ENCODE measurements around the gene TMEM86B. TPM values are rescaled to one million over a fixed set of nuclear protein-coding genes. Genes with fewer than 3 reads are reported as not detected.

The TMEM86B gene
- total RNA-seq, 6 experiments from 2014 or later, result 8.8 to 22.2 (median 14.0) TPM

DNA sequence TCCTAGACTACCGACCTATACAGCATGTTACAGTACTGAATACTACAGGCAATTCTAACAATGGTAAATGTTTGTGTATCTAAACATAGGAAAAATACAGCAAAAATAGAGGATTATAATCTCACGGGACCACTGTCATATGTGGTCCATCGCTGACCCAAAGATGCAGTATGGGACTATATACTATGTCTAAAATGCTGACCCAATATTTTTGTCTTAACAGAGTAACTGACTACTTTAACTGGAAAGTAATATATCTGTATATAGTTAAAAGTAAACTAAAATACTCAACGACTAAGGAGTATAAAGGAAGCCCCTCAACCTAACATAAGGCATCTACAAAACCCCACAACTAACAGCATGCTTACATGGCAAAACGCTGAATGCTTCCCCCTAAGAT, 4.4 kb upstream of the TMEM86B start:
- intact Hi-C loops (cut with DNase I), result no loop called here
- Histone ChIP-seq H3K4me3 (no peak overlapping the region), H3K27me3 (no peaks in the 10 kb centered on the region), H3K36me3 (peaks cover 0 to 62% (median 26%) of the 10 kb centered on the region in 4 donors), H3K9me3 (no peaks in the 10 kb centered on the region), H3K27ac (no peak overlapping the region), H3K4me1 (peaks cover 0 to 13% (median 5%) of the 10 kb centered on the region in 4 donors)
- no peak for TF ChIP-seq POLR2A (IDR thresholded peaks at IDR 0.05)
- TF ChIP-seq, protein P1, sequence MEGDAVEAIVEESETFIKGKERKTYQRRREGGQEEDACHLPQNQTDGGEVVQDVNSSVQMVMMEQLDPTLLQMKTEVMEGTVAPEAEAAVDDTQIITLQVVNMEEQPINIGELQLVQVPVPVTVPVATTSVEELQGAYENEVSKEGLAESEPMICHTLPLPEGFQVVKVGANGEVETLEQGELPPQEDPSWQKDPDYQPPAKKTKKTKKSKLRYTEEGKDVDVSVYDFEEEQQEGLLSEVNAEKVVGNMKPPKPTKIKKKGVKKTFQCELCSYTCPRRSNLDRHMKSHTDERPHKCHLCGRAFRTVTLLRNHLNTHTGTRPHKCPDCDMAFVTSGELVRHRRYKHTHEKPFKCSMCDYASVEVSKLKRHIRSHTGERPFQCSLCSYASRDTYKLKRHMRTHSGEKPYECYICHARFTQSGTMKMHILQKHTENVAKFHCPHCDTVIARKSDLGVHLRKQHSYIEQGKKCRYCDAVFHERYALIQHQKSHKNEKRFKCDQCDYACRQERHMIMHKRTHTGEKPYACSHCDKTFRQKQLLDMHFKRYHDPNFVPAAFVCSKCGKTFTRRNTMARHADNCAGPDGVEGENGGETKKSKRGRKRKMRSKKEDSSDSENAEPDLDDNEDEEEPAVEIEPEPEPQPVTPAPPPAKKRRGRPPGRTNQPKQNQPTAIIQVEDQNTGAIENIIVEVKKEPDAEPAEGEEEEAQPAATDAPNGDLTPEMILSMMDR (IDR thresholded peaks at IDR 0.05), result no peak
- no peak for ATAC-seq
- DNase-seq, result no peak
- 92% methylated on average over 5 of the region's 5 CpGs for WGBS (ENCODE audit: insufficient coverage, low coverage, low lambda C conversion rate, missing lambda C conversion rate)

DNA sequence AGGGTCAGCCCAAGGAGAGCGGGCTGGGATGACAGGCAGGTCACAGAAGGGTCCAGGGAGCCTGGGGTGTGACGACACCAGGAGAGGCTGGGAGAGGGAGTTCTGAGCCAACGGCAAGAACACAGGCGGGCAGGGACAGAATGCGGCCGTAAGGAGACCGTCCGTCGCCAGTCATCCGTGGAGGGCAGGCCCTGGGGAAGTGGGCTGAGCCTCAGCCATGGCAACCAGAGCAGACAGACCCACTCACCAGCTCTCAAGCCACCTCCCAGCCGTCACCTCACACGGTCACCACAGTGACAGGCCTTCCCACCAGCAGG, 3.7 kb upstream of the TMEM86B start:
- Histone ChIP-seq H3K36me3 (peaks cover 0 to 55% (median 22%) of the 10 kb centered on the region in 4 donors), H3K4me3 (no peak overlapping the region), H3K27ac (no peak overlapping the region), H3K4me1 (peaks cover 0 to 13% (median 5%) of the 10 kb centered on the region in 4 donors), H3K9me3 (no peaks in the 10 kb centered on the region), H3K27me3 (no peaks in the 10 kb centered on the region)
- DNase-seq (no peak), ATAC-seq (no peak)
- no peak for TF ChIP-seq POLR2A (IDR thresholded peaks at IDR 0.05)
- TF ChIP-seq, protein P1 (IDR thresholded peaks at IDR 0.05), result no peak
- intact Hi-C loops (cut with DNase I), result no loop called here
- 80% methylated on average over 4 of the region's 12 CpGs for WGBS (ENCODE audit: insufficient coverage, low coverage, low lambda C conversion rate, missing lambda C conversion rate)

DNA sequence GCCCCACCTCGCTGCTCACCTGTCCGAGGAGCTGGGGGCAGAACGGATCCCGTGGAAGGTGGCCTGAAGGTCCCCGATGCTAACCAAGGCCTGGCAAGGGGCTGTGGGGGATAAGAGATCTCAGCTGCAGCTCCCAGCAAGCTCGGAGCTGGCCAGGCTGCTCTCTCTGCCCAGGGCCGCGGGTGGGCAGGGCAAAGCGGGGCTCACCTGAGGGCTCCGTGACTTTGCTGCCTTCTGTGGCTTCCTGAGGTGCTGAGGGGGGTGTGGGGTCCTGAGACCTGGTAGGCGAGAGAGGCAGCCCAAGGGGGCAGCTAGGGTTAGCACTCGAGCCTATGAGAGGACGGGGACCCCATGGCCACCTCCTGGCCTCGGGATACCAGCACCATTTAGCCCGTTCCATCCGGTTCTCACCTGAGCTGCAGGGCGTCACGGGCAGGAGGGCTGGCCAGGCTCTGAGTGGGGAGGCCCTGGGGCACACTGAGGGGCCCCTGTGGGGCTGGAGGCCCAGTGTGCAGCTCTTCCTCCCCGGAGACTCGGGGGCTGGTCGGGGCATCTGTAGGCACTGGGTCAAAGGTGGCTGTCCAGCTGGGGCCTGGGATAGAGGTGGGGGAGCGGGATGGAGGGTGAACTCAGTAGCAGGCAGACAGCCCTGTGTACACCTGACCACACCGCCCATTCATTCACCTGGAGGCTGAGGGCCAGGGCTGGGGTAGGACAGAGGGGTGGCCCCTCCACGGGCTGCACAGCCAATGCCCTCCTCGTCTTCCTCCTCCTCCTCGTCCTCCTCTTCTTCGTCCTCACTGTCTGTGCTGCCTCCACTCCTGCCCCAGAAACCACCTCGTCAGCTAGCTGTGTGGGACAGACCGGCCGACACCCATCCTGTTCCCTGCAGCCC, 3.1 kb upstream of the TMEM86B start:
- intact Hi-C loops (cut with DNase I), result no loop called here
- WGBS (ENCODE audit: insufficient coverage, low coverage, low lambda C conversion rate, missing lambda C conversion rate), result 80% methylated on average over 1 of the region's 30 CpGs
- TF ChIP-seq, protein P1 (IDR thresholded peaks at IDR 0.05), result no peak
- no peak for TF ChIP-seq POLR2A (IDR thresholded peaks at IDR 0.05)
- Histone ChIP-seq H3K4me1 (peaks cover 0 to 13% (median 5%) of the 10 kb centered on the region in 4 donors), H3K36me3 (peaks cover 0 to 54% (median 19%) of the 10 kb centered on the region in 4 donors), H3K4me3 (no peak overlapping the region), H3K27ac (no peak overlapping the region), H3K9me3 (no peaks in the 10 kb centered on the region), H3K27me3 (no peaks in the 10 kb centered on the region)
- DNase-seq, result no peak
- ATAC-seq, result no peak

DNA sequence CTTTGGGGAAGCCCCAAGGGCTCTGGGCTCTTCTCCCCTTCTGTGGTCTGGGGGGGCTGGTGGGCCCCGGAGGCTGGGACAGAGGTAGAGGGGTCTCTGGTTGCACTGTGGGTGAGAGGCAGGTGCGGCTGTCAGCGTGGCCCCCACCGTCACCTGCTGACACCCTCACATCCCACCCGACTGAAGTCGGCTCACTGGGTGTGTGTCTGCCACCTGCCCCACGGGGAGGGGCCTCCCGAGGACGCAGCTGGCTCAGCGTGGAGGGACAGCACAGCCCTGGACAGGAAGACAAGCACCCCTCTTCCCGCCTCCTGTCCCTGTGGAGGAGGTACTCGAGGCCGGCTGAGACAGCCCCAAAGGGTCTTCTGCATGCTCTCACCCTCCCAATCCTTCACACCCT, 2.2 kb upstream of the TMEM86B start:
- no peak for DNase-seq
- no CpG with 5 or more reads among the region's 13 CpGs for WGBS (ENCODE audit: insufficient coverage, low coverage, low lambda C conversion rate, missing lambda C conversion rate)
- Histone ChIP-seq H3K4me3 (no peak overlapping the region), H3K36me3 (peaks cover 0 to 45% (median 15%) of the 10 kb centered on the region in 4 donors), H3K4me1 (peaks cover 0 to 13% (median 5%) of the 10 kb centered on the region in 4 donors), H3K27me3 (no peaks in the 10 kb centered on the region), H3K27ac (no peak overlapping the region), H3K9me3 (no peaks in the 10 kb centered on the region)
- intact Hi-C loops (cut with DNase I), result no loop called here
- TF ChIP-seq, protein P1 (IDR thresholded peaks at IDR 0.05), result no peak
- TF ChIP-seq POLR2A (IDR thresholded peaks at IDR 0.05), result no peak
- no peak for ATAC-seq

Measured in right lobe of liver (tissue), 6 donors.